GM12892 (cell line): ENCODE measurements around the gene EHBP1.

Source experiments
- DNase-seq: peaks from one replicate; pipeline ENCODE4 v3.0.0; 2011; ENCODE audit not compliant: insufficient read length
- FAIRE-seq: peaks from 2 replicates; lab custom pipeline; 2011; peaks lifted over from hg19 to GRCh38; lab: Jason Lieb, UNC
- POLR2A ChIP-seq: IDR thresholded peaks from 2 replicates; pipeline ENCODE4 v1.6.1; 2011; ENCODE audit warnings: low read depth, low read length, control low read depth
- POLR2AphosphoS5 ChIP-seq: IDR thresholded peaks from 2 replicates; pipeline ENCODE4 v1.6.1; 2011; ENCODE audit warnings: low read depth, low read length, control low read depth
- TAF1 ChIP-seq: IDR thresholded peaks from 2 replicates; pipeline ENCODE4 v1.6.1; 2011; ENCODE audit warnings: low read depth, mild to moderate bottlenecking, control low read depth, low read length, borderline replicate concordance

EHBP1 gene

GRCh38 chr2:62724886-62725711 is 19.6 kb downstream of the EHBP1 start:
- FAIRE-seq (no peak), DNase-seq (no peak)
- TF ChIP-seq POLR2AphosphoS5: no peak
- TF ChIP-seq POLR2A: no peak
- TF ChIP-seq TAF1: no peak

GRCh38 chr2:62725712-62726055 is 20.2 kb downstream of the EHBP1 start:
- no peak for TF ChIP-seq POLR2AphosphoS5
- no peak for TF ChIP-seq POLR2A
- no peak for TF ChIP-seq TAF1
- DNase-seq (no peak), FAIRE-seq (no peak)

- TF ChIP-seq POLR2A (no peak), POLR2AphosphoS5 (no peak), TAF1 (no peak)
- FAIRE-seq: no peak
- no peak for DNase-seq
Observed at GRCh38 chr2:62727259-62727867, 21.9 kb downstream of the EHBP1 start.

- DNase-seq: no peak
- FAIRE-seq: no peak
- TF ChIP-seq POLR2A: no peak
- TF ChIP-seq POLR2AphosphoS5: no peak
- no peak for TF ChIP-seq TAF1
Observed at GRCh38 chr2:62727876-62728566, 22.5 kb downstream of the EHBP1 start.

DNA sequence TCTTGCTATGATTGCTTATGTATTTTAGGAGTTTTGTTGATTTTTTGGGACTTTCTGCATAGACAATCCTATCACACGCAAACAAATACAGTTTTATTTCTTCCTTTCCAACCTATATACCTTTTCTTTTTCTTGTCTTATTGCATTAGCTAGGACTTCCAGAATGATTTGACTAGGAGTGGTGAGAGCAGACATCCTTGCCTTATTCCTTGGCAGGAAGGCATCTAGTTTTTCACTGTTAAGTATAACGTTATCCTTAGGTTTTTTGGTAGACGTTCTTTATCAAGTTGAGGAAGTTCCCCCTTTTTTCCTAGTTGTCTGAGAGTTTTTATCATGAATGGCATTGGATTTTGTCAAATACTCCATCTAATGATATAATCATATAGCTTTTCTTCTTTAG is 25.8 kb downstream of the EHBP1 start:
- no peak for TF ChIP-seq TAF1
- TF ChIP-seq POLR2AphosphoS5: no peak
- TF ChIP-seq POLR2A: no peak
- no peak for FAIRE-seq
- DNase-seq: no peak

- FAIRE-seq: no peak
- DNase-seq: no peak
Observed at GRCh38 chr2:62732262-62732777, 26.8 kb downstream of the EHBP1 start.

DNA sequence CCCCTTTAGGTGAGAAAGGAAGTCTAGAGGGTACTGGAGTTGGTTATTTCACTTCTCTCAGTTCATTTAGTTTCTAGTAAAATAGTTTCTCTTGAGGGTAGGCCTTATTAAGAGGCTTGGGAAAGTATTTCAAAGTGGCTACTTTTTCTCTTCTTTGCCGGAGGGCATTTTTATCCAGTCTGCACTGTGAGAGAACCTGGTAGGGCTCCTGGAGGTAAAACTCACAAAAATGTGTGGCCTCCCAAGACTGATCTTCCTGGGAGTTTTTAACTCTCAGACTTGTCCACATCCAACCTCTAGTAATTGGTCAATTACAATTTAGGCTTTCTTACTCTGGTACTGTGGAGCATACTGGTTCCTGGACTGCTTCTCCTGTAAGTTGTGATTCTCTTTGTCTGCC is 28.0 kb downstream of the EHBP1 start:
- FAIRE-seq: no peak
- DNase-seq: no peak
- TF ChIP-seq POLR2A (no peak), TAF1 (no peak), POLR2AphosphoS5 (no peak)

More at GRCh38 chr2:62732262-62732777, 26.8 kb downstream of the EHBP1 start:
- no peak for TF ChIP-seq POLR2AphosphoS5
- TF ChIP-seq POLR2A: no peak
- no peak for TF ChIP-seq TAF1

- no peak for TF ChIP-seq POLR2AphosphoS5
- TF ChIP-seq TAF1: no peak
- no peak for TF ChIP-seq POLR2A
- no peak for DNase-seq
- no peak for FAIRE-seq
Observed at GRCh38 chr2:62736899-62737559, 31.5 kb downstream of the EHBP1 start.

- TF ChIP-seq POLR2A (no peak), POLR2AphosphoS5 (no peak), TAF1 (no peak)
- DNase-seq (no peak), FAIRE-seq (no peak)
Observed at GRCh38 chr2:62738981-62739936, 33.7 kb downstream of the EHBP1 start.

DNA sequence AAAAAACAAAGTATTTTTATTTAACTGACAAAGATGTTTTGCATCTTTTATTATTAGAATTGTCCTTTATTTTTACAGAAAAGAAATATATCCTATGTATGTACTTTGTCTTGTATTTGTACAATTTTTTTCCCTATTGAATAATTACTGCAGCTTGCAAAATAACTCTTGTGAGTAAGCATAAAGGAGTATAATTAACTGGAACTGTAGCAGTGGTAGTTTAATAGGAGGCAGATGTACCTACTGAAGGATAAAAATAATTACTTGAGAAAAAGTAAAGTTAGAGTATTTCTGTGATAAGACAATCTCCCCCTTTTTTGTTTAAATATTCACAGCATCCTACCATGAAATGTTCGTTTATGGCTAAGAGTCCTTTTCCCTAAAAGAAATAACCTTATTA is 34.7 kb downstream of the EHBP1 start:
- FAIRE-seq (no peak), DNase-seq (no peak)
- TF ChIP-seq POLR2A (no peak), TAF1 (no peak), POLR2AphosphoS5 (no peak)
